Large intestine (tissue), 3 donors: ENCODE measurements around the gene FAM13C. TPM values are rescaled to one million over a fixed set of nuclear protein-coding genes. Genes with fewer than 3 reads are reported as not detected.
A peak's percentile ranks its signal among the peaks of the same experiment; 100 is the strongest.

Source experiments
- DNase-seq, 2 donors: peaks; one replicate each; pipeline versions ENCODE4 v3.0.0 to v3.0.0-alpha.2; 2013
- H3K27ac ChIP-seq: one replicate; pipeline ENCODE4 v1.5.1; 2013; ENCODE audit warnings: low read length
- H3K27me3 ChIP-seq: 2 replicates; pipeline ENCODE4 v1.6.1; 2013; ENCODE audit warnings: low read length; ENCODE audit not compliant: control insufficient read depth, insufficient read depth
- H3K36me3 ChIP-seq: 2 replicates; pipeline ENCODE4 v1.6.1; 2013; ENCODE audit warnings: low read length; ENCODE audit not compliant: control insufficient read depth, insufficient read depth
- H3K4me1 ChIP-seq: one replicate; pipeline ENCODE4 v1.6.1; 2013; ENCODE audit warnings: low read length; ENCODE audit not compliant: control insufficient read depth, insufficient read depth
- H3K4me3 ChIP-seq: one replicate; pipeline ENCODE4 v1.5.1; 2013; ENCODE audit warnings: low read length
- H3K9me3 ChIP-seq: one replicate; pipeline ENCODE4 v1.6.1; 2013; ENCODE audit warnings: mild to moderate bottlenecking, low read depth, low read length, moderate library complexity; ENCODE audit not compliant: control insufficient read depth
- WGBS: methylation state at CpG from one replicate; pipeline ENCODE4 v1.1.5; 2013; ENCODE audit warnings: low lambda C conversion rate; ENCODE audit not compliant: insufficient coverage; 5-methylcytosine and 5-hydroxymethylcytosine counted together
- polyA plus RNA-seq: library from polyadenylated mRNA; unstranded; fragments of 120-200 nt; gene quantifications from one replicate; pipeline ENCODE4 v1.2.1, GENCODE V29; 2013

The FAM13C gene
- polyA plus RNA-seq, 1 donor: 5.7 TPM

DNA sequence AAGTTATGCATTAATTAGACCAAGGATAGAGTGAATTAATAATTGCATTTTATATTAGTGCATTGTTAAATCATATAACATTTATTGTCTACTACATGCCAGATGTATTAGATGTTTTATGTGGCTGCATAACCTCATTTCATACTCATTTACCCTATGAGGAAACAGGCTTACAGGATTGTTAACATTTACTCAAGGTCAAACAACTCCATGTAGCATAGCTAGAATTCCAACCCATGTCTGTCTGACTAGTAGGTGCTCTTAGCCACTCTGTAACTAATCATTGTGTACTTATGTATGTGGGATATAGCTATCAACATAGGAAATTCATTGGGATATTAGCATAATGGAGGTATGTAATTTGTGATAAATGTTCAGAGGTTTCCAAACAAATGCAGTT, 139.6 kb downstream of the FAM13C start:
- Histone ChIP-seq H3K27me3 (no peaks in the 10 kb centered on the region), H3K36me3 (no peaks in the 10 kb centered on the region), H3K27ac (no peak overlapping the region), H3K9me3 (no peaks in the 10 kb centered on the region), H3K4me3 (no peak overlapping the region), H3K4me1 (no peaks in the 10 kb centered on the region)
- peak in 1 of 2 donors; percentile 5 for DNase-seq

DNA sequence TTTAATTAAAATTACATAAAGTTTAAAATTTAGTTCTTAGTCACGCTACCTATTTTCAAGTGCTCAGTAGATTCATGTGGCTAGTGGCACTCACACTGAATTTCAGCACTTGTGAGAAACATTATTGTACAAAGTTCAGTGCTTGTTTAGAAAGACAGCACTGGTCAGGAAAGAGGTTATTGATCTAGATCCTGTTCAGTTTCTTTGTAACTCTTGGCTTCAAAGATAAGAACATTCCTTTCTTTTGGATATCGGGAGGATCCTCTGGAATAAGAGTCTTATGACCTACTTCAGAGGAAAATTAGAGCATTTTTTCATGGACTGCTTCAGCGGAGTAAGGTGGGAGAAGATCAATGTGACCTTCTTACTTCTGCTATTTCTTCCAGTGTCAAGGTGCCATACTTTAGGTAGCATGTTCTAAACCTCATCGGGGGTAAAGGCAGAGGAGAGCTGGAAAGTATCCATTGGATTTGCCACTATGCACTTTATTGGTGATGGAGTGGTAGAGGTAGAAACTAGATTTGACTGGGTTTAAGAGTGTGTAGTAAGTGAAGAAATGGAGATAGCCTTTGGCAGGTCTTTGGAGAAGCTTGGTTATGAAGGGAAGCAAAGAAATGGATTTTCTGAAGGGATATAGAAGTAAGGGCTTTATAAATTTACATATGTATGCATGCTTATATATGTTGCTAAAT, 146.0 kb downstream of the FAM13C start:
- Histone ChIP-seq H3K9me3 (no peaks in the 10 kb centered on the region), H3K27me3 (no peaks in the 10 kb centered on the region), H3K4me1 (no peaks in the 10 kb centered on the region), H3K4me3 (no peak overlapping the region), H3K36me3 (no peaks in the 10 kb centered on the region), H3K27ac (no peak overlapping the region)
- WGBS: 63% methylated on average over 1 of the region's 4 CpGs
- DNase-seq: no peak

- no peak for DNase-seq
- Histone ChIP-seq H3K27me3 (no peaks in the 10 kb centered on the region), H3K36me3 (no peaks in the 10 kb centered on the region), H3K4me1 (no peaks in the 10 kb centered on the region), H3K27ac (no peak overlapping the region), H3K9me3 (no peaks in the 10 kb centered on the region), H3K4me3 (no peak overlapping the region)
- WGBS: 100% methylated on average over 1 of the region's 1 CpG
Observed at GRCh38 chr10:59214160-59214559, 148.2 kb downstream of the FAM13C start.

DNA sequence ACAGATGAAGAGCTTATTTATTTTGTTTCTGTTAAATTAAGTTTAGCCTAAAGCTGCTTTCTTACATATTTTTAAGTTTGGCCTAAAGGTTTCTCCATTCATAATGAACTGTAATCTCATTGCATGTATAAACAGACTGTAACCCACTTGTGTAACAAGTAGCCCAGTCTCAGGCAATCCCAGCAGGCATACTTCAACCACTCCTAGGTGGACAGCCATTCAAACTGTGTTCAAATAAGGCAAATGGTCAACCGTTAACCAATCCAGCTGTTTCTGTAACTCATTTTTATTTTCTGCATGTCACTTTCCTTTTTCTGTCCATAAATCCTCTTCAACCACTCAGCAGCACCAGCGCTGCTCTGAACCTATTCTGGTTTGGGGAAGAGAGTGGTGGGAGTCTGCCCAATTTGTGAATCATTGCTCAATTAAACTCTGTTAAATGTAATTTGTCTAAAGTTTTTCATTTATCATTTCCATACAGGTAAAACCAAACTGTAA, 150.0 kb downstream of the FAM13C start:
- H3K4me1 ChIP-seq: no peaks in the 10 kb centered on the region
- no peak overlapping the region for H3K27ac ChIP-seq
- H3K4me3 ChIP-seq: no peak overlapping the region
- DNase-seq: no peak
- no peaks in the 10 kb centered on the region for H3K27me3 ChIP-seq
- H3K9me3 ChIP-seq: no peaks in the 10 kb centered on the region
- 100% methylated on average over 2 of the region's 2 CpGs for whole genome bisulfite sequencing
- H3K36me3 ChIP-seq: peaks cover 4% of the 10 kb centered on the region

- Histone ChIP-seq H3K36me3 (peaks cover 8% of the 10 kb centered on the region), H3K27ac (no peak overlapping the region), H3K27me3 (no peaks in the 10 kb centered on the region), H3K9me3 (no peaks in the 10 kb centered on the region), H3K4me1 (no peaks in the 10 kb centered on the region), H3K4me3 (no peak overlapping the region)
- DNase-seq: no peak
- WGBS: 100% methylated on average over 1 of the region's 5 CpGs
Observed at GRCh38 chr10:59206204-59206720, 156.1 kb downstream of the FAM13C start.

Other genes with a start within 250 kb of the FAM13C start
- gene PHYHIPL, start 185.9 kb downstream of the FAM13C start, polyA plus RNA-seq: 19.1 TPM